B cell (primary cell): Measurements from ENCODE around the gene YARS1. TPM values are rescaled to one million over a fixed set of nuclear protein-coding genes. Genes with fewer than 3 reads are reported as not detected.
A peak's percentile ranks its signal among the peaks of the same experiment; 100 is the strongest.

Experiments used
- ATAC-seq: fragments of 200-7000 bp; cut with Tn5 transposase; one replicate; pipeline ENCODE4 v1.10.0; 2021; ENCODE audit warnings: low read depth, mild to moderate bottlenecking, moderate number of reproducible peaks, moderate library complexity
- CTCF ChIA-PET: fragments of 350-600 bp; sonication (Branson Sonifier 250); formaldehyde crosslinking; loops from one replicate; lab custom pipeline; 2021; ENCODE audit warnings: antibody characterized with exemption, inconsistent platforms; lab: Charles Lee
- POLR2A ChIA-PET: fragments of 350-600 bp; sonication (Branson Sonifier 250); formaldehyde crosslinking; loops from one replicate; lab custom pipeline; 2021; ENCODE audit warnings: antibody characterized with exemption; lab: Charles Lee
- DNase-seq: peaks from one replicate; pipeline ENCODE4 v3.0.0; 2013
- H2AFZ ChIP-seq: 2 replicates; pipeline ENCODE4 v1.6.1; 2012; ENCODE audit warnings: mild to moderate bottlenecking, low read depth, low read length; ENCODE audit not compliant: insufficient read depth, poor library complexity, severe bottlenecking
- H3K27ac ChIP-seq, 2 donors: 1 replicate in 1 of 2; 2 replicates in 1 of 2; pipeline ENCODE4 v1.5.1; 2012 to 2013; ENCODE audit warnings: low read length in 2 of 2, mild to moderate bottlenecking in 2 of 2, moderate library complexity in 1 of 2
- H3K27me3 ChIP-seq, 4 experiments: fragments of 200-600 bp in 1 of 4; sonication (generic) in 1 of 4; replicated peaks in 1 of 4; 1 replicate in 2 of 4; 2 replicates in 2 of 4; pipeline versions ENCODE4 v1.6.1 to v1.7.0; 2013 to 2016; ENCODE audit warnings: low read length in 3 of 4, mild to moderate bottlenecking in 2 of 4, mixed read lengths in 1 of 4, moderate library complexity in 1 of 4; ENCODE audit not compliant: insufficient read depth in 4 of 4, control insufficient read depth in 3 of 4; ENCODE audit errors: control extremely low read depth in 1 of 4
- H3K36me3 ChIP-seq, 2 experiments: replicated peaks in 1 of 2; 1 replicate in 1 of 2; 2 replicates in 1 of 2; pipeline versions ENCODE4 v1.6.1 to v1.7.1; 2013; ENCODE audit warnings: low read length in 1 of 2; ENCODE audit not compliant: insufficient read depth in 2 of 2, control insufficient read depth in 1 of 2; ENCODE audit errors: control extremely low read depth in 1 of 2, extremely low read depth in 1 of 2
- H3K4me1 ChIP-seq, 2 donors: fragments of 200-600 bp in 1 of 2; sonication (generic) in 1 of 2; 1 replicate in 1 of 2; 2 replicates in 1 of 2; pipeline versions ENCODE4 v1.5.1 to v1.6.1; 2013 to 2017; ENCODE audit warnings: low read length in 2 of 2; ENCODE audit not compliant: control insufficient read depth in 2 of 2, insufficient read depth in 2 of 2
- H3K4me2 ChIP-seq: replicated peaks from 2 replicates; pipeline ENCODE3; 2012; ENCODE audit warnings: mild to moderate bottlenecking, low read depth, low read length; ENCODE audit not compliant: poor library complexity, severe bottlenecking
- H3K4me3 ChIP-seq, 5 experiments: fragments of 200-600 bp in 1 of 5; sonication (generic) in 1 of 5; 1 replicate in 3 of 5; 2 replicates in 2 of 5; pipeline versions ENCODE4 v1.5.1 to v1.7.0; 2011 to 2016; ENCODE audit warnings: low read length in 4 of 5, mild to moderate bottlenecking in 4 of 5, low read depth in 2 of 5, control low read depth in 1 of 5, moderate library complexity in 1 of 5; ENCODE audit not compliant: insufficient read depth in 1 of 5; ENCODE audit errors: control extremely low read depth in 1 of 5, extremely low read depth in 1 of 5
- H3K79me2 ChIP-seq: fragments of 200-600 bp; sonication (generic); one replicate; pipeline ENCODE4 v1.6.0; 2016; ENCODE audit warnings: low read length; ENCODE audit not compliant: control insufficient read depth, insufficient read depth
- H3K9ac ChIP-seq: fragments of 200-600 bp; sonication (generic); 2 replicates; pipeline ENCODE4 v1.6.1; 2017; ENCODE audit warnings: mild to moderate bottlenecking, low read length, moderate library complexity
- H3K9me3 ChIP-seq, 3 donors: one replicate each; pipeline versions ENCODE4 v1.6.1 to v1.7.1; 2013; ENCODE audit warnings: low read length in 2 of 3; ENCODE audit not compliant: control insufficient read depth in 2 of 3, insufficient read depth in 1 of 3; ENCODE audit errors: control extremely low read depth in 1 of 3
- H4K20me1 ChIP-seq: 2 replicates; pipeline ENCODE4 v1.6.0; 2012; ENCODE audit warnings: mild to moderate bottlenecking, low read length; ENCODE audit not compliant: insufficient read depth, control insufficient read depth, poor library complexity, severe bottlenecking
- H3K27ac Mint-ChIP-seq: one replicate; pipeline ENCODE4 v1.8.0; 2021; ENCODE audit warnings: mixed read lengths
- H3K27me3 Mint-ChIP-seq: one replicate; pipeline ENCODE4 v1.8.0; 2021; ENCODE audit warnings: mixed read lengths
- H3K4me1 Mint-ChIP-seq: one replicate; pipeline ENCODE4 v1.8.0; 2021; ENCODE audit warnings: mixed read lengths
- H3K4me3 Mint-ChIP-seq: one replicate; pipeline ENCODE4 v1.8.0; 2021; ENCODE audit warnings: mixed read lengths
- H3K9me3 Mint-ChIP-seq: one replicate; pipeline ENCODE4 v1.8.0; 2022; ENCODE audit warnings: mixed read lengths; ENCODE audit not compliant: insufficient read depth
- CTCF ChIP-seq: fragments of 200-600 bp; IDR thresholded peaks from one replicate; pipeline ENCODE4 v1.8.0; 2022; ENCODE audit warnings: antibody characterized with exemption, mild to moderate bottlenecking
- EZH2 ChIP-seq: IDR thresholded peaks from 2 replicates; pipeline ENCODE4 v1.6.1; 2012; ENCODE audit warnings: borderline replicate concordance, low read depth, mild to moderate bottlenecking, moderate library complexity, low read length; ENCODE audit not compliant: insufficient read depth, poor library complexity, severe bottlenecking
- WGBS: methylation state at CpG from one replicate; pipeline ENCODE4 v1.1.5; 2013; ENCODE audit warnings: missing lambda C conversion rate; ENCODE audit not compliant: insufficient coverage; 5-methylcytosine and 5-hydroxymethylcytosine counted together
- intact Hi-C: fragments of 100-400 bp; cut with micrococcal nuclease; formaldehyde crosslinking; loops from one replicate; pipeline ENCODE4 v1.10.0; 2022
- polyA plus RNA-seq: library from polyadenylated mRNA; depleted of rRNA; stranded (reverse); fragments of >200 nt; gene quantifications from 2 replicates; pipeline ENCODE4 v1.2.3, GENCODE V29; 2012
- total RNA-seq, 2 donors: library from RNA; stranded (reverse); fragments of 120-200 nt in 1 of 2; gene quantifications; 1 replicate in 1 of 2; 2 replicates in 1 of 2; pipeline versions ENCODE4 v1.2.3 to v1.2.4, GENCODE V29; 2013 to 2022

YARS1 gene
- total and polyA plus RNA-seq, 2 donors (not counting 1 experiment from before 2014, with no cell fraction given) = 33.0 to 73.2 TPM

- no peak for DNase-seq
- H3K4me2 ChIP-seq = peak overlapping the region; percentile 81
- H3K4me1 ChIP-seq = peaks cover 43 to 65% of the 10 kb centered on the region in 2 donors
- H3K9ac ChIP-seq = peak overlapping the region; percentile 87
- H3K27ac ChIP-seq = peak overlapping the region; percentile 78 to 88
- H3K4me3 Mint-ChIP-seq = peak overlapping the region; percentile 98
- ATAC-seq = peak; percentile 11
- POLR2A ChIA-PET = interaction anchor here (0.6 to 1.6 kb wide), 4 partner anchors 29 to 173 kb away, joined by 3 to 18 read pairs (median 4); partner anchors contain the start of gene RBBP4
- peaks cover 0 to 3% (median 0%) of the 10 kb centered on the region in 3 donors for H3K9me3 ChIP-seq
- CTCF ChIA-PET = interaction anchor here (1.1 to 2.4 kb wide), 2 partner anchors 10 to 54 kb away, joined by 4 to 7 read pairs; no protein-coding TSS in a partner anchor
- TF ChIP-seq EZH2 (no peak), CTCF (no peak)
- H2AFZ ChIP-seq = peak overlapping the region; percentile 89
- H3K27ac Mint-ChIP-seq = peak overlapping the region; percentile 99
- H3K4me3 ChIP-seq = peak overlapping the region; percentile 65 to 97 (median 95)
- no peaks in the 10 kb centered on the region for H3K9me3 Mint-ChIP-seq
- intact Hi-C loops = loop anchor here (1.0 to 10.0 kb wide), 10 partner anchors 66 to 1173 kb away; partner anchors contain the start of genes AZIN2, BSDC1, KPNA6 and PEF1
- H3K27me3 ChIP-seq = no peaks in the 10 kb centered on the region
- H3K27me3 Mint-ChIP-seq = no peaks in the 10 kb centered on the region
- H4K20me1 ChIP-seq = peaks cover 16% of the 10 kb centered on the region
- WGBS = 2% methylated on average over 50 of the region's 51 CpGs
- H3K79me2 ChIP-seq = peaks cover 85% of the 10 kb centered on the region
- H3K4me1 Mint-ChIP-seq = peaks cover 60% of the 10 kb centered on the region
- peaks cover 0 to 2% of the 10 kb centered on the region in 2 experiments for H3K36me3 ChIP-seq
Measured at GRCh38 chr1:32817815-32818786, 943 bp upstream of the YARS1 start.
